ENCODE data around the gene ISOC2.
A peak's percentile ranks its signal among the peaks of the same experiment; 100 is the strongest.

ISOC2 gene

GRCh38 chr19:55474269-55475265 lies 13.1 kb upstream of the ISOC2 start:
- no peak for DNase-seq (ENCODE audit: low read depth)
- no peak for TF ChIP-seq CTCF (conservative IDR thresholded peaks at IDR 0.05; ENCODE audit: low read depth, low read length)
- no peak overlapping the region for H3K4me3 ChIP-seq (ENCODE audit: low read depth, low read length)

- no peak overlapping the region for H3K4me3 ChIP-seq (ENCODE audit: low read depth, low read length)
- no peak for TF ChIP-seq CTCF (conservative IDR thresholded peaks at IDR 0.05; ENCODE audit: low read depth, low read length)
- peak; percentile 60 for DNase-seq (ENCODE audit: low read depth)
Observed at GRCh38 chr19:55473225-55474012, 12.0 kb upstream of the ISOC2 start.

GRCh38 chr19:55472463-55472862 lies 11.0 kb upstream of the ISOC2 start:
- no peak for TF ChIP-seq CTCF (conservative IDR thresholded peaks at IDR 0.05; ENCODE audit: low read depth, low read length)
- peak; percentile 70 for DNase-seq (ENCODE audit: low read depth)
- H3K4me3 ChIP-seq (ENCODE audit: low read depth, low read length), result no peak overlapping the region

- no peak overlapping the region for H3K4me3 ChIP-seq (ENCODE audit: low read depth, low read length)
- TF ChIP-seq CTCF (conservative IDR thresholded peaks at IDR 0.05; ENCODE audit: low read depth, low read length), result no peak
- no peak for DNase-seq (ENCODE audit: low read depth)
Observed at GRCh38 chr19:55471266-55471665, 9.8 kb upstream of the ISOC2 start.

GRCh38 chr19:55468054-55468393 lies 6.6 kb upstream of the ISOC2 start:
- no peak overlapping the region for H3K4me3 ChIP-seq (ENCODE audit: low read depth, low read length)
- DNase-seq (ENCODE audit: low read depth), result no peak
- TF ChIP-seq CTCF (conservative IDR thresholded peaks at IDR 0.05; ENCODE audit: low read depth, low read length), result no peak

- peak; percentile 67 for TF ChIP-seq CTCF (conservative IDR thresholded peaks at IDR 0.05; ENCODE audit: low read depth, low read length)
- H3K4me3 ChIP-seq (ENCODE audit: low read depth, low read length), result no peak overlapping the region
- DNase-seq (ENCODE audit: low read depth), result peak; percentile 82
Observed at GRCh38 chr19:55467236-55468053, 6.0 kb upstream of the ISOC2 start.
